SU-DHL-6 (cell line): ENCODE results near the gene HGFAC.

Experiments used
- CTCF ChIP-seq: fragments of 200-600 bp; sonication (generic); IDR thresholded peaks from one replicate; pipeline ENCODE4 v1.5.1; 2017; ENCODE audit warnings: antibody characterized with exemption, mild to moderate bottlenecking, low read length, moderate library complexity; ENCODE audit not compliant: insufficient read depth, poor library complexity, severe bottlenecking
- EZH2phosphoT487 ChIP-seq: fragments of 200-600 bp; sonication (generic), shearing (Covaris generic); conservative IDR thresholded peaks from 2 replicates; pipeline ENCODE4 v1.6.1; 2018; ENCODE audit warnings: mild to moderate bottlenecking, antibody characterized with exemption, low read length, moderate library complexity, mixed read lengths

GRCh38 chr4:3472411-3473141 lies 30.8 kb downstream of the HGFAC start:
- TF ChIP-seq CTCF (no peak), EZH2phosphoT487 (no peak)
